ENCODE results near the gene PLEK2.
A peak's percentile ranks its signal among the peaks of the same experiment; 100 is the strongest.

- TF ChIP-seq CTCF (IDR thresholded peaks at IDR 0.05) (peak; percentile 79), EZH2phosphoT487 (IDR thresholded peaks at IDR 0.05) (no peak)
Observed at GRCh38 chr14:67426983-67427606, 15.1 kb upstream of the PLEK2 start.
